ENCODE data around the gene CAPZB. TPM values are rescaled to one million over a fixed set of nuclear protein-coding genes. Genes with fewer than 3 reads are reported as not detected.
A peak's percentile ranks its signal among the peaks of the same experiment; 100 is the strongest.

The CAPZB gene
- total RNA-seq, 4 donors from 2014 or later = 107 to 210 (median 119) TPM

DNA sequence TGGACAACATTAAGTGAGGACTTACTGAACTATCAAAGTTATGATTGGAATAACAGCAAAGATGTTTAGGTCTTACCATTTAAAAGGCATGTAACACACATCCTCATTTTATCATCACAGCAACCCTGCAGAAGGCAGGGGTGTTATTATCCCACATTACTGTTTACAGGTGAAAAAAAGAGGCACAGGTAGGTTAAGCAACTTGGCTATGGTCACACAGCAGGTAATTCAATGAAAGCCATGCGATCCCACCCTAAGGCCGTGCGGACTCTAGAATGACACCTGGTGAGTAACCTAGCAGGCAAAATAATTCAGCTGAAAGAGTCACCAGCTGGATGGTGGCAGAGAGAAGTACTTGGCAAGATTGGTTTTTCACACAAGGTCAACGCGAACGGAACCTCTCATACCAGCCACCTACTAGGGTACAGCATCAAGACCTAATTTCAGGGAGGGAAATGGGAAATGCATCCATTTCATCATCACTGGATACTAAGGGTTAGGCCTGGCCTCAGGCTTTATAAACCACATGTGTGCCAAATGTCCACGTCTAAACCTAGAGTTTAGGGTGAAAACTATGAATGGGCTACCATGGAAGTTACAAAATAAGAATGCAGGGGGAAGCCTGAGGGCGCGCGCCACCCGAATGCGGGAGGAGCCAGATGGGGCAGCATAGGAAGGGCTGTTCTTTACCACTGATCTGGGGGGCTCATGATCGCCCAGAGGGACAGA lies 88.0 kb downstream of the CAPZB start:
- no peak for TF ChIP-seq POLR2A (IDR thresholded peaks at IDR 0.05)
- TF ChIP-seq, protein P1, sequence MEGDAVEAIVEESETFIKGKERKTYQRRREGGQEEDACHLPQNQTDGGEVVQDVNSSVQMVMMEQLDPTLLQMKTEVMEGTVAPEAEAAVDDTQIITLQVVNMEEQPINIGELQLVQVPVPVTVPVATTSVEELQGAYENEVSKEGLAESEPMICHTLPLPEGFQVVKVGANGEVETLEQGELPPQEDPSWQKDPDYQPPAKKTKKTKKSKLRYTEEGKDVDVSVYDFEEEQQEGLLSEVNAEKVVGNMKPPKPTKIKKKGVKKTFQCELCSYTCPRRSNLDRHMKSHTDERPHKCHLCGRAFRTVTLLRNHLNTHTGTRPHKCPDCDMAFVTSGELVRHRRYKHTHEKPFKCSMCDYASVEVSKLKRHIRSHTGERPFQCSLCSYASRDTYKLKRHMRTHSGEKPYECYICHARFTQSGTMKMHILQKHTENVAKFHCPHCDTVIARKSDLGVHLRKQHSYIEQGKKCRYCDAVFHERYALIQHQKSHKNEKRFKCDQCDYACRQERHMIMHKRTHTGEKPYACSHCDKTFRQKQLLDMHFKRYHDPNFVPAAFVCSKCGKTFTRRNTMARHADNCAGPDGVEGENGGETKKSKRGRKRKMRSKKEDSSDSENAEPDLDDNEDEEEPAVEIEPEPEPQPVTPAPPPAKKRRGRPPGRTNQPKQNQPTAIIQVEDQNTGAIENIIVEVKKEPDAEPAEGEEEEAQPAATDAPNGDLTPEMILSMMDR (IDR thresholded peaks at IDR 0.05) = no peak
- no peak overlapping the region for H3K4me3 ChIP-seq
- H3K27me3 ChIP-seq = no peaks in the 10 kb centered on the region
- H3K4me1 ChIP-seq = peaks cover 4 to 61% (median 11%) of the 10 kb centered on the region in 4 donors
- H3K27ac ChIP-seq = peak overlapping the region in 2 of 4 donors; percentile 55 to 64
- DNase-seq = no peak
- H3K9me3 ChIP-seq = no peaks in the 10 kb centered on the region
- peaks cover 0 to 8% (median 0%) of the 10 kb centered on the region in 3 donors for H3K36me3 ChIP-seq

DNA sequence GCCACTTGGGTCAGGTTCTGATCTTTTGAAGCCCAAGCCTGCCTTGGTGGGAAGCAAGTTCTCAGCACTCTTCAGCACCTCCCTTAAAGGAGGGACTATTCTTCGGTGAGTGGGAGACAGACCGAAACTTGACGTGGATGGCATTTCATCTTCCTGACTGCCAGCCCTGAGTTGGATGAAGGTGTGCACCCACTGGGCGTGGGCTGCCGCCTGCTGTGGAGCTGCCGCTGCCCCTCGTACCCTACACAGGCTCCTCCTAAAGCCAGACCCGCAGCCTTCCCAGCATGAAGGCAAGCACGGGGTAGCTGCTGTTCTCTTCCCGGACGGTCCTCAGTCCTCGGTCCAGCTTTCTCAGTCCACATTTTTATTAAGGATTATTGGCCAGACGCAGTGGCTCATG lies 89.1 kb downstream of the CAPZB start:
- peak overlapping the region in 1 of 4 donors; percentile 20 for H3K27ac ChIP-seq
- peaks cover 0 to 8% (median 0%) of the 10 kb centered on the region in 3 donors for H3K36me3 ChIP-seq
- TF ChIP-seq, protein P1 (IDR thresholded peaks at IDR 0.05) = no peak
- no peak for TF ChIP-seq POLR2A (IDR thresholded peaks at IDR 0.05)
- H3K9me3 ChIP-seq = no peaks in the 10 kb centered on the region
- no peaks in the 10 kb centered on the region for H3K27me3 ChIP-seq
- peaks cover 4 to 61% (median 22%) of the 10 kb centered on the region in 4 donors for H3K4me1 ChIP-seq
- no peak overlapping the region for H3K4me3 ChIP-seq
- no peak for DNase-seq

DNA sequence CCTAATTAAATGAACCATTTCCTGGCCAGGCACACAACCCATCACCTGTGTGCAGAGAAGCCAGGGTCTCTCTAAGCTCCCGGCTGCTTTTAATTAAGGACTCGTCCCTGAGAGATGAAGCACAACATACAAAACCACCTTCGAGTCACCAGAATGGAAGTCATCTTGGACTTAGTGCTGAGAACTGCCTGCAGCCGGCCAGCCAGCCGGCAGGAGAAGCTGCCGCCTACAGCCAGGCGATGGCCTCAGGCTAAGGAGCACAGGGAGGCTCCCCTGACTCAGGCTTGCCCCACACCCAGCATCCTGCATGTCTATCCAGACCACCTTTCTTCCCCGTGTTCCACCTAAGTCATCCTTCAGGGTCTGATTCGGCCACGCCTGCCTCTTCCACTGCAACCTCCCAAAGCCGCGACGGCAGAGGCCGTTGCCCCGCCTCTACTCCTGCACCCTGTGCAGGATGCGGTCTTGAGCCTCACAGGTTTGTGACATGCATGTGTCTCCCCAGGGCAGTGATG lies 89.6 kb downstream of the CAPZB start:
- Histone ChIP-seq H3K27me3 (no peaks in the 10 kb centered on the region), H3K4me3 (no peak overlapping the region), H3K4me1 (peaks cover 4 to 58% (median 23%) of the 10 kb centered on the region in 4 donors), H3K27ac (peak overlapping the region in 2 of 4 donors; percentile 6 to 20), H3K36me3 (peaks cover 0 to 8% (median 0%) of the 10 kb centered on the region in 3 donors), H3K9me3 (no peaks in the 10 kb centered on the region)
- TF ChIP-seq POLR2A (IDR thresholded peaks at IDR 0.05) = no peak
- TF ChIP-seq, protein P1 (IDR thresholded peaks at IDR 0.05) = no peak
- DNase-seq = no peak

DNA sequence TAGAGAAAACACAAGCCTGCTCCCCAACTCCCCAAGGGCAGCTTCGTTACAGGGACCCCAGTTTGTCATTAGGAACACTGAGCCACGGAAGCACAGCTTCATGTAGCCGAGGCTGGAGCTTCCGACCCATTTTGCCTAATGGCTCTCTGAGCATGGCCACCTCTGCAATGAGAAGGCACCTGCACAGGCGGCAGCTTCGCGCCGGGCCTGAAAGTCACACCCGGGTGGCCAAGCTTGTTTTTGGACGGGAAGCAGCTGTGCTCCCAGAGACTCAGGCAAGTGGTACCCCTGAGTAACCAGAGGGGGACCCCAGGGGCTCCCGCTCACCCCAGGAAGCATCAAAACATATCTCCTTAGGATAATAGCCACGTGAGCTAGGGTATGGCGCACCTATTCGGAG lies 92.3 kb downstream of the CAPZB start:
- Histone ChIP-seq H3K36me3 (peaks cover 0 to 8% (median 0%) of the 10 kb centered on the region in 3 donors), H3K9me3 (no peaks in the 10 kb centered on the region), H3K27me3 (no peaks in the 10 kb centered on the region), H3K4me1 (peaks cover 4 to 62% (median 27%) of the 10 kb centered on the region in 4 donors), H3K27ac (peak overlapping the region; percentile 67 to 82 (median 76)), H3K4me3 (no peak overlapping the region)
- peak in 2 of 3 donors; percentile 64 to 73 for DNase-seq
- TF ChIP-seq, protein P1 (IDR thresholded peaks at IDR 0.05) = no peak
- no peak for TF ChIP-seq POLR2A (IDR thresholded peaks at IDR 0.05)

DNA sequence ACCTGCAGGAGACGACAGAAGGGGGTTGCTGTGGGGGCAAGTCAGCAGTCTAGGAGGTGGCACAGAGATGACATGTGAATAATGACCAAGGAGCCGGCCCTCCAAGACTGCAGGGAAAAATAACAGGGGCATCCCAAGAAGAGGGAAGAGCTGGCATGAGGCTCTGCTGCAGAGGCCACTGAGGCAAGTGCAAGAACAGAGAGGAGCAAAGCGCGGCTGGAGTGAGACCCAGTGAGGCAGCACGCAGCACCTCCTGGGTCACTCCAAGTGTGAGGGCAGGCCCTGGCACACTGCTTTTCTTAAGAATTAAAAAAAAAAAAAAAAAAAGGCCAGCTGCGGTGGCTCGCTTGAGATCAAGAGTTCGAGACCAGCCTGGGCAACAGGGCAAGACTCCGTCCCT lies 93.1 kb downstream of the CAPZB start:
- Histone ChIP-seq H3K27me3 (no peaks in the 10 kb centered on the region), H3K27ac (peak overlapping the region in 3 of 4 donors; percentile 72 to 82 (median 81)), H3K4me3 (no peak overlapping the region), H3K9me3 (no peaks in the 10 kb centered on the region), H3K4me1 (peaks cover 4 to 66% (median 27%) of the 10 kb centered on the region in 4 donors), H3K36me3 (peaks cover 0 to 8% (median 0%) of the 10 kb centered on the region in 3 donors)
- TF ChIP-seq, protein P1 (IDR thresholded peaks at IDR 0.05) = no peak
- TF ChIP-seq POLR2A (IDR thresholded peaks at IDR 0.05) = no peak
- DNase-seq = no peak
